CD14-positive monocyte (primary cell): ENCODE results near the gene INO80C. TPM values are rescaled to one million over a fixed set of nuclear protein-coding genes. Genes with fewer than 3 reads are reported as not detected.

Experiments
- DNase-seq, 3 donors: peaks; one replicate each; pipeline ENCODE4 v3.0.0-alpha.2; 2011 to 2022
- H2AFZ ChIP-seq: 2 replicates; pipeline ENCODE4 v1.6.0; 2012; ENCODE audit warnings: mild to moderate bottlenecking, low read depth, low read length, inconsistent platforms; ENCODE audit not compliant: insufficient read depth, poor library complexity, severe bottlenecking
- H3K27ac ChIP-seq, 2 donors: 1 replicate in 1 of 2; 2 replicates in 1 of 2; pipeline ENCODE4 v1.5.1; 2012 to 2013; ENCODE audit warnings: low read length in 2 of 2, control low read depth in 1 of 2, inconsistent platforms in 1 of 2, low read depth in 1 of 2, mild to moderate bottlenecking in 1 of 2
- H3K27me3 ChIP-seq, 2 donors: one replicate each; pipeline versions ENCODE4 v1.6.0 to v1.6.1; 2011 to 2013; ENCODE audit warnings: low read length in 2 of 2; ENCODE audit not compliant: control insufficient read depth in 2 of 2, insufficient read depth in 2 of 2
- H3K36me3 ChIP-seq, 2 donors: replicated peaks in 1 of 2; 1 replicate in 1 of 2; 2 replicates in 1 of 2; pipeline versions ENCODE4 v1.5.1 to v1.6.1; 2012 to 2013; ENCODE audit warnings: low read length in 2 of 2, control low read depth in 1 of 2, inconsistent platforms in 1 of 2, mild to moderate bottlenecking in 1 of 2; ENCODE audit not compliant: insufficient read depth in 2 of 2, control insufficient read depth in 1 of 2
- H3K4me1 ChIP-seq, 2 donors: 1 replicate in 1 of 2; 2 replicates in 1 of 2; pipeline versions ENCODE4 v1.5.1 to v1.6.1; 2012 to 2013; ENCODE audit warnings: low read length in 2 of 2, control low read depth in 1 of 2, inconsistent platforms in 1 of 2, mild to moderate bottlenecking in 1 of 2, moderate library complexity in 1 of 2; ENCODE audit not compliant: insufficient read depth in 2 of 2, control insufficient read depth in 1 of 2
- H3K4me2 ChIP-seq: replicated peaks from 2 replicates; pipeline ENCODE3; 2012; ENCODE audit warnings: low read length, moderate library complexity, mild to moderate bottlenecking; ENCODE audit not compliant: poor library complexity, severe bottlenecking; ENCODE audit errors: extremely low read depth
- H3K4me3 ChIP-seq, 3 experiments: fragments of 200-600 bp in 1 of 3; sonication (generic) in 1 of 3; replicated peaks in 1 of 3; 1 replicate in 2 of 3; 2 replicates in 1 of 3; pipeline ENCODE4 v1.5.1; 2011 to 2013; ENCODE audit warnings: low read length in 3 of 3, mild to moderate bottlenecking in 3 of 3, control low read depth in 2 of 3, low read depth in 2 of 3, inconsistent platforms in 1 of 3, moderate library complexity in 1 of 3
- H3K79me2 ChIP-seq: 2 replicates; pipeline ENCODE4 v1.6.0; 2012; ENCODE audit warnings: mild to moderate bottlenecking, control low read depth, inconsistent platforms, low read length, moderate library complexity; ENCODE audit not compliant: insufficient read depth
- H3K9ac ChIP-seq: 2 replicates; pipeline ENCODE4 v1.6.0; 2017; ENCODE audit warnings: low read length, mild to moderate bottlenecking; ENCODE audit not compliant: insufficient read depth, poor library complexity, severe bottlenecking
- H3K9me3 ChIP-seq, 2 donors: replicated peaks in 1 of 2; 1 replicate in 1 of 2; 2 replicates in 1 of 2; pipeline versions ENCODE4 v1.5.1 to v1.6.1; 2012 to 2013; ENCODE audit warnings: low read length in 2 of 2, control low read depth in 1 of 2; ENCODE audit not compliant: control insufficient read depth in 1 of 2, insufficient read depth in 1 of 2
- H4K20me1 ChIP-seq: 2 replicates; pipeline ENCODE4 v1.6.0; 2012; ENCODE audit warnings: mild to moderate bottlenecking, low read length, control low read depth, moderate library complexity; ENCODE audit not compliant: insufficient read depth
- H3K27ac Mint-ChIP-seq, 7 donors: one replicate each; pipeline ENCODE4 v1.8.0; 2020; ENCODE audit warnings: mild to moderate bottlenecking in 7 of 7, mixed read lengths in 7 of 7, moderate library complexity in 6 of 7, inconsistent platforms in 2 of 7
- H3K27me3 Mint-ChIP-seq, 3 donors: one replicate each; pipeline ENCODE4 v1.8.0; 2021 to 2022; ENCODE audit warnings: low read depth in 3 of 3, mild to moderate bottlenecking in 3 of 3, mixed read lengths in 3 of 3, moderate library complexity in 3 of 3, inconsistent platforms in 1 of 3
- H3K36me3 Mint-ChIP-seq, 2 donors: one replicate each; pipeline ENCODE4 v1.8.0; 2020; ENCODE audit warnings: mixed read lengths in 2 of 2, inconsistent platforms in 1 of 2, mild to moderate bottlenecking in 1 of 2
- H3K4me1 Mint-ChIP-seq: one replicate; pipeline ENCODE4 v1.8.0; 2020; ENCODE audit warnings: mild to moderate bottlenecking, mixed read lengths
- H3K4me3 Mint-ChIP-seq, 2 donors: one replicate each; pipeline ENCODE4 v1.8.0; 2020; ENCODE audit warnings: mild to moderate bottlenecking in 2 of 2, mixed read lengths in 2 of 2, moderate library complexity in 1 of 2
- H3K9me3 Mint-ChIP-seq, 7 donors: one replicate each; pipeline ENCODE4 v1.8.0; 2020 to 2022; ENCODE audit warnings: mixed read lengths in 7 of 7, mild to moderate bottlenecking in 6 of 7, moderate library complexity in 6 of 7, inconsistent platforms in 2 of 7
- CTCF ChIP-seq: fragments of 200-600 bp; IDR thresholded peaks from one replicate; pipeline ENCODE4 v1.8.0; 2022; ENCODE audit warnings: antibody characterized with exemption, mild to moderate bottlenecking
- WGBS: methylation state at CpG from one replicate; pipeline ENCODE4 v1.1.5; 2013; ENCODE audit warnings: missing lambda C conversion rate; ENCODE audit not compliant: insufficient coverage; 5-methylcytosine and 5-hydroxymethylcytosine counted together
- intact Hi-C, 2 donors: fragments of 100-400 bp; cut with micrococcal nuclease; formaldehyde crosslinking; loops; one replicate each; pipeline versions ENCODE4 v1.15.0 to v1.15.1; 2023
- polyA plus RNA-seq, 3 donors: library from polyadenylated mRNA; depleted of rRNA in 1 of 3; unstranded in 2 of 3; stranded (reverse) in 1 of 3; fragments of 300-500 nt in 2 of 3; fragments of >200 nt in 1 of 3; fragmentation: Illumina TruSeq in 2 of 3; gene quantifications; 1 replicate in 2 of 3; 2 replicates in 1 of 3; pipeline ENCODE4 v1.2.3, GENCODE V29; 2012 to 2021
- small RNA-seq: library from RNA; depleted of rRNA; stranded (forward); fragments of <200 nt; gene quantifications from one replicate; pipeline ENCODE3, GENCODE V24; 2012; ENCODE audit warnings: low read depth; ENCODE audit not compliant: insufficient read length

The INO80C gene
- polyA plus RNA-seq, 3 donors: 17.7 to 27.9 (median 22.3) TPM

- no peaks in the 10 kb centered on the region for H3K79me2 ChIP-seq
- Mint-ChIP-seq H3K36me3 (no peaks in the 10 kb centered on the region), H3K27me3 (peaks cover 0 to 7% (median 0%) of the 10 kb centered on the region in 3 donors), H3K4me1 (no peaks in the 10 kb centered on the region), H3K4me3 (no peak overlapping the region), H3K9me3 (peaks cover 4 to 10% (median 8%) of the 10 kb centered on the region in 7 donors), H3K27ac (no peak overlapping the region)
- no peak for TF ChIP-seq CTCF
- no peak overlapping the region for H2AFZ ChIP-seq
- no peaks in the 10 kb centered on the region for H3K4me1 ChIP-seq
- no peak overlapping the region for H3K27ac ChIP-seq
- H3K4me2 ChIP-seq: no peak overlapping the region
- no peak overlapping the region for H3K4me3 ChIP-seq
- DNase-seq: no peak
- intact Hi-C loops: no loop called here
- H3K9ac ChIP-seq: no peak overlapping the region
- peaks cover 0 to 5% of the 10 kb centered on the region in 2 donors for H3K9me3 ChIP-seq
- no peaks in the 10 kb centered on the region for H4K20me1 ChIP-seq
- no peaks in the 10 kb centered on the region for H3K36me3 ChIP-seq
- H3K27me3 ChIP-seq: no peaks in the 10 kb centered on the region
- WGBS: 85% methylated on average over 3 of the region's 3 CpGs
Observed at GRCh38 chr18:35422237-35422636, 75.5 kb downstream of the INO80C start.

- peaks cover 21 to 23% of the 10 kb centered on the region in 2 donors for H3K4me1 ChIP-seq
- H3K79me2 ChIP-seq: no peaks in the 10 kb centered on the region
- no peak overlapping the region for H3K9ac ChIP-seq
- H3K27me3 ChIP-seq: no peaks in the 10 kb centered on the region
- H4K20me1 ChIP-seq: no peaks in the 10 kb centered on the region
- H3K4me2 ChIP-seq: no peak overlapping the region
- WGBS: 90% methylated on average over 2 of the region's 4 CpGs
- H2AFZ ChIP-seq: no peak overlapping the region
- no peak overlapping the region for H3K27ac ChIP-seq
- H3K4me3 ChIP-seq: no peak overlapping the region
- H3K36me3 Mint-ChIP-seq: no peaks in the 10 kb centered on the region
- H3K9me3 Mint-ChIP-seq: peaks cover 4 to 10% (median 10%) of the 10 kb centered on the region in 7 donors
- intact Hi-C loops: loop anchor here in 1 of 2 donors (10.0 kb wide), 1 partner anchor 166 kb away; the partner anchor contains the start of gene GALNT1
- H3K36me3 ChIP-seq: no peaks in the 10 kb centered on the region
- H3K4me3 Mint-ChIP-seq: no peak overlapping the region
- H3K9me3 ChIP-seq: peaks cover 0 to 5% of the 10 kb centered on the region in 2 donors
- peaks cover 0 to 4% (median 0%) of the 10 kb centered on the region in 3 donors for H3K27me3 Mint-ChIP-seq
- H3K4me1 Mint-ChIP-seq: peaks cover 24% of the 10 kb centered on the region
- H3K27ac Mint-ChIP-seq: no peak overlapping the region
- TF ChIP-seq CTCF: no peak
- DNase-seq: no peak
Observed at GRCh38 chr18:35418610-35419009, 79.2 kb downstream of the INO80C start.

Small RNA genes within 50 kb of the gene (small RNA-seq; reads per million reads assigned to genes)
- gene AC007998.5: not detected

Other genes starting within 250 kb of the INO80C start
- gene ZSCAN30, start 207.7 kb downstream of the INO80C start, polyA plus RNA-seq: 1 to 10 TPM; 1.3 to 3.2 (median 1.7) TPM
- gene ZNF24, start 153.5 kb downstream of the INO80C start, polyA plus RNA-seq: 10 to 100 TPM; 12.9 to 64.4 (median 54.3) TPM
- gene ZNF396, start 120.6 kb downstream of the INO80C start, polyA plus RNA-seq: 1 to 10 TPM; 1.0 to 1.9 (median 1.1) TPM
- gene GALNT1, start 83.8 kb upstream of the INO80C start, polyA plus RNA-seq: 10 to 100 TPM; 16.8 to 58.5 (median 22.9) TPM